ENCODE measurements around the gene SMU1.
"Not testable (repeated sequence)": the region's sequence is repeated elsewhere in the genome, so short reads cannot be mapped to it uniquely, and the experiment has no call there.

The SMU1 gene

GRCh38 chr9:33105959-33106358, 29.5 kb upstream of the SMU1 start:
- DNase-seq (ENCODE audit: low read depth in 4 of 4, low spot score in 1 of 4), result no peak

DNA sequence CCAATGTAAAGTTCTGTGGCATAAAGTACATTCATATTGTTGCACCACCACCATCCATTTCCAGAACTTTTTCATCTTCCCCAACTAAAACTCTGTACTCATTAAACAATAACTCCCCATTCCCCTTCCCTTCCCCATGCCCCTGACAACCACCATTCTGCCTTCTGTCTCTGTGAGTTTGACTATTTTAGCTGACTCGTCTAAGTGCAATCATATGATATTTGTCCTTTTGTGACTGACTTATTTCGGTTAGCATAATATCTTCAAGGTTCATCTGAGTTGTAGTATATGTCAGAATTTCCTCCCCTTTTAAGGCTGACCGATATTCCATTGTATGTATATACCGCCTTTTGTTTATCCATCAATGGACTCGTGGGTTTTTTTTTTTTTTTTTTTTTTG, 29.0 kb upstream of the SMU1 start:
- no peak for DNase-seq (ENCODE audit: low read depth in 4 of 4, low spot score in 1 of 4)

- DNase-seq (ENCODE audit: low read depth in 4 of 4, low spot score in 1 of 4), result no peak
These were observed 27.9 kb upstream of the SMU1 start for GRCh38 chr9:33104401-33104800.

DNA sequence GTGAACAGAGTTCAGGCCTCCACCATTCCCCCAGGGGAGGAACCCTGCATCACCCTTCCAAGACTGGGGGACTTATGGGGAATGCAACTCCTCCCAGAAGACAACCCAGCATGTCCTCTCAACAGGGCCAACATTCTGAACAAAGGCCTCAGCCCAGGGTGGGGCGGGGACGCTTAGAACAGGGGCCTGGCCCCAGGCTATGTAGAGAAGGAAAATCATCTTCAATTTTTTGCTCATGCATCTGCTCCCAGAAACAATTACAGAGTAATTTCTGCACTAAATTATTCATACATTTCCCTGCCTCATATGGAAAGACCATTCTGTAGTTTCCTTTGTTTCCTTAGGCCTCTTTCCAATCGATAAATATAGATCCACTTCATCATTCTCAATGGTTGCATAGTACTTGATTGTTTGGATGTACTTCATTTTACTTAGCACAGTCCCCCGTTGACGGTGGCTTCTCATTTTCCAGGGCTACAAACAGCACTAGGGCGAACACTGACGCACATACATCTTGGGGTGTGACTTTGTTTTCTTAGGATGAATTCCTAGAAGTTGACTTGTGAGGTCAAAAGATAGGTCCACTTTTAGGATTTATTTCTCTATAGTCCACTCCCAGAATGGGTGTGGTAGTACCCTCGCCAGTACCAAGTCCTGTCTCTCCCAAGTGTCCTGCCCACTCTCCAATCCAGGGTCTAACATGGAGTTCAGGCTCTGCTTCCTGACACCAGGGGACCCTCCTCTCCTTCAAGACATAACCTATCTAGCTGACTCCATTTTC, 27.2 kb upstream of the SMU1 start:
- no peak for DNase-seq (ENCODE audit: low read depth in 4 of 4, low spot score in 1 of 4)

DNA sequence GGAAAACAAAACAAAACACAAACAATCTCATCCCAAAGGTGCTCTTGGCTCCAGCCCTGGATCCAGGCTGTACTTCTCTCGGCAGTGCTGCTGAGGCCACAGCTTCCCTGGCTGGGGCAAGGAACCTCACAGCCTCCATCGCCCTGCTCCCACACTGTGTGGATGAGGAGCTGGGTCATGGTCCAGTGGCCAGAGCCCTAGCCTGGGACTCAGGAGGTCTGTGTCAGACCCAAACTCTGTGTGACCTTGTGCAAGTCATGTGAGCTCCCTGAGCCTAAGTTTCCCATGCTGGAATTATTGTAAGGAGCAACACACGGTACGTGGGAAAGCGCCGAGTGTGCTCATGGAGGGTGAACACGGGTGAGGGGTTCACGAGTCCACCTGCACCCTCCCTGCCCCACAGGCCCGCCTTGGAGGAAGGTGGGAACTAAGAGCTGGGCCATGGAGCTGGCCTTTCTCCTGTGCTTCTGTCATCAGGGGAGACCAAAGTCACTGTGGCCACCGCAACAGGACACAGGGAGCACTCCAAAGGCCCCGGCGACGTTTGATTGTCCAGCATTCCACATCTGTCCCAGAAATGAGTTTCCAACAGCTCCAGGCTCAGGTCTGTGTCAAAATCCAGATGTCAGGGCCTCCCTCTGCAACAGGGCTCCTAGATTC, 26.2 kb upstream of the SMU1 start:
- DNase-seq (ENCODE audit: low read depth in 4 of 4, low spot score in 1 of 4), result no peak

- no peak for DNase-seq (ENCODE audit: low read depth in 4 of 4, low spot score in 1 of 4)
These were observed 24.9 kb upstream of the SMU1 start for GRCh38 chr9:33101104-33101951.

GRCh38 chr9:33099754-33100153, 23.3 kb upstream of the SMU1 start:
- DNase-seq (ENCODE audit: low read depth in 4 of 4, low spot score in 1 of 4), result no peak

- DNase-seq (ENCODE audit: low read depth in 4 of 4, low spot score in 1 of 4), result no peak
These were observed 20.7 kb upstream of the SMU1 start for GRCh38 chr9:33097192-33097591.

DNA sequence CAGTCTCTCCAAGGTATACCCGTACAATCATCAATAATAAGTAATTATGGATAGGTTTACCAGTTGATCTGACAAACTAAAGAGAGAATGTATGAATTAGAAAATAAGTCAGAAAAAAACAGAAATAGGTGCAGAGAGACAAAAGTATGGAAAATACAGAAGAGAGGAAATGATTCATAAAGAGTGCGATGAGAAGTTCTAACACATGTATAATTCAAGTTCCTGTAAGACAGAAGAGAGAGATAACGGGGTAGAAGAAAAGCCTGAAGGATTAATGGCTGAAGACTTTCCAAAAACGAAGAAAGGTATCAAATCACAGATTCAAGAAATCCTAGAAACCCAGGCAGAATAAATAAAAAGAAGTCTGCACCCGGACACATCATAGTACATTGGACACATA, 16.2 kb upstream of the SMU1 start:
- no peak for DNase-seq (ENCODE audit: low read depth in 4 of 4, low spot score in 1 of 4)

- not testable (repeated sequence) for DNase-seq (ENCODE audit: low read depth in 4 of 4, low spot score in 1 of 4)
These were observed 9.2 kb upstream of the SMU1 start for GRCh38 chr9:33085672-33086071.

DNA sequence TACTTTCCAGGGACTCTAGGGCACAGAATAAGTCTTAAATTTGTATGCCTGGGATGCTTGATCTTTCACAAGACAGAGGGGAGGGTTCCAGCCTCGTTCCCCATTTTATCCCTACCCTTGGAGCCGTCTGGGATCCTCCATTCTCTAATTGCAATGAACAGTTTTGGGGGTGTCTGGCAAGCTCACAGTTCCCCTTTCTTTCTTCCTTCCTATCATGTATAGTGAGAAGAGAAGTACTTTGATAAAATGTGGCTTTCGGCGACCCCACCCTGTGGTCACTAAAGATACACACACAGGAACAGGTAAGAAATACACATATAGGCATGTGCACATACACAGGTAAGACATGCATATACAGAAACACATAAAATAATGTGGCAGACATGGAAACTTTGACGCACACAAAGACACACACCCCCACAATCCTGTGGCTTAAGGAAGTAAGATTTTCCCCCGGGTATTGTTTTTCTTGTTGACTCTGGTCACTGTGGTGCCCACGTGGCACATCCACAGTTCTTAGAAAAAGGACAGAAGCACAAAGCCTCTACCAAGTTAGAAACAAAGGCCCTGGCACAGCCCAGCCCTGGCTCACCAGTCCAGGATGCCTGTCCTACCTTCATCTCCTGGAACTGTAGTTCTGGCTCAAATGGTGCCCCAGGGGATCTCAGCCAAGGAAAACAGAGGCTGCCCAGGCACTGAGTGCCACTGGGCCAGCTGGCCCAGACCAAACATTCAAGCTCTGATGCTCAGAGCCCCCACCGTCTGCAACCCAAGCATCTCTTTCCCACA, 6.3 kb upstream of the SMU1 start:
- no peak for DNase-seq (ENCODE audit: low read depth in 4 of 4, low spot score in 1 of 4)

DNA sequence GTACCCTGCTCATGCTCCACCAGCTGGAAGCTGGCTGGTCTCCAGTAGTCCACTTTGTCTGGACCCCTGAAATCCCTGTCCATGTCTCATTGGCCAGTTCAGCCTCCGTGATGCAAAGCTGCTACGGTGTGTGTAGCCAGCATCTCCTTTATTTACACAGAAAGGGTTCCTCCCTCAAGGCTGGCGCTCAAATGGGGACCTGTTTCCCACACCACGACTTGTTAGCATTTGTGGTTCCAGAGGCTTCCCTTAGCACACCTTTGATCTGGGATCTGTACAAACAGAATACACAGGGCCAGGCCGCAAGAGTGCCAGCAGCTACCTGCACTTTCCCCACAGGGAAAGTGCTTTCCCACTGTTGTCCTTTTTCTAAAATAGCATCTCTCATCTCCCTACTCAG, 5.7 kb upstream of the SMU1 start:
- no peak for DNase-seq (ENCODE audit: low read depth in 4 of 4, low spot score in 1 of 4)

DNA sequence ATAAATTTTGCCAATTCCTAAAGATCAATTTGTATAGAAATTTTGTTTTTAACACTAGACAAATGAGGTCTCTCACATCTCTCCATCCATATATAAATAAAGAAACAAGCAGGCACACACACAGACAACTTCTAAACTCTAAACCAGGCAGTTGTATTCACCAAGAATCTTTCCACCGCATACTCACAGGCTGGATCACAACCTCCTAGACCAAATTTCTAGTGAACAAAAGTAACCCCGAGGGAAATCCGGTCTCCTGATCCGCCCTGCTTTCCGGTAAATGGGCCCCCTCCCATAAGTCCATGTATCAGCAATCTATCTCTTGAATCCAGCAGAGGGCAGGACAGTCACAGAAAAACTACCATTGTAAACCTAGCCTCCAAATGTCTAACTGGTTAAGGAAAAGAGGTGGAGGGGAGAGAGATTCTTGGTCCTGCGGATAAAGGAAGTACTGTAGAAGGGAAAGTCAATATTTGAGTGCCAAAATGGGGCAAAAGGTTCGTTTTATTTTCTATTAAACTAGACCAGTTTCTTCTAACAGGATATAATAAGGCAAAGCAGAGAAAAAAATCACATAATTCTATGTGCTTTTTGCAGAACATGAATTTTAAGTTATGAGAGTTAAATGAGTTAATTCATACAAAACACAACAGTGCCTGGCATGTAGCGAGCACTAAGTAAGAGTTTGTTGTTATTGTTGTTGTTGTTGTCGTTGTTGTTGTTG, 4.8 kb upstream of the SMU1 start:
- peak in 3 of 4 experiments; percentile 23 to 38 (median 35) for DNase-seq (ENCODE audit: low read depth in 4 of 4, low spot score in 1 of 4)

GRCh38 chr9:33080534-33080933, 4.1 kb upstream of the SMU1 start:
- DNase-seq (ENCODE audit: low read depth in 4 of 4, low spot score in 1 of 4), result no peak

GRCh38 chr9:33068991-33069390, 7.5 kb downstream of the SMU1 start:
- DNase-seq (ENCODE audit: low read depth in 4 of 4, low spot score in 1 of 4), result no peak

- no peak for DNase-seq (ENCODE audit: low read depth in 4 of 4, low spot score in 1 of 4)
These were observed 11.1 kb downstream of the SMU1 start for GRCh38 chr9:33065157-33066076.

DNA sequence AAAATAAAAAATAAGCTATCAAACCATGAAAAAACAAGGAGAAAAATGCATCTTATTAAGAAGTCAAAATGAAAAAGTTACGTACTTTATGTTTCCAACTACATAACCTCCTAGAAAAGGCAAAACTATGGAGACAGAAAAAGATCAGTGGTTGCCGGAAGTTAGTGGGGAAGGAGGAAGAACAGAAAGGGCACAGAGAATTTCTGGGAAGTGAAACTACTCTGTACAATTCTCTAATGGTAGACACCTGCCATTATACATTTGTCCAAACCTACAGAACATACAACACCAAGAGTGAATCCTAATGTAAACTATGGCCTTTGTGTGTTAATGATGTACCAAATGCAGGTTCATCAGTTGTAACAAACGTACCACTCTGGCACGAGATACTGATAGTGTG, 25.3 kb downstream of the SMU1 start:
- no peak for DNase-seq (ENCODE audit: low read depth in 4 of 4, low spot score in 1 of 4)

GRCh38 chr9:33049680-33050361, 26.7 kb downstream of the SMU1 start:
- no peak for DNase-seq (ENCODE audit: low read depth in 4 of 4, low spot score in 1 of 4)

DNA sequence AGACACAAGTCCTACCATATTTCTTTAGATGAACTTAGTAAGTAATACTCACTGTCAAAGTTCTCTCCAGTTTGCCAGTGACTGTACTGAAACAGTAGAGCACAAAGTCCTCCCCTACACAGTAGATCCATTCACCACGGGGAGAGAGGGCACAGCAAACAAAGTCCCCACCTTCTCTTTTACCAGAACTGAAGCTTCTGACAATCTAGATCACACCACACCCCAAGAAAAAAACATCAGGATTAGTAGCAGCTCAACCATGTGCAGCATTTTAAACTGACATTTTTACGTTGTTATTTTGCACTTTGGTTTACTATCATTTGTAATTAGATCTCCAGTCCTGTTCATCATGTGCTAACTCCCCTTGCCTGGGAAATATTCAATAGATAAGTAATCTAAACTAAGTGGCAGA, 28.4 kb downstream of the SMU1 start:
- no peak for DNase-seq (ENCODE audit: low read depth in 4 of 4, low spot score in 1 of 4)

Data from stimulated activated CD4-positive, alpha-beta T cell treated with anti-CD3 and anti-CD28 coated beads, Interleukin-1b, Interleukin-23, amount 100 ng/mL, for 24 hours (primary cell).